Measurements from ENCODE around the gene CDKN3. TPM values are rescaled to one million over a fixed set of nuclear protein-coding genes. Genes with fewer than 3 reads are reported as not detected.
A peak's percentile ranks its signal among the peaks of the same experiment; 100 is the strongest.

CDKN3 gene
- total and polyA plus RNA-seq, 8 donors = 1.8 to 20.8 (median 6.2) TPM; not detected in 2

GRCh38 chr14:54381821-54382220 lies 15.0 kb upstream of the CDKN3 start:
- Histone ChIP-seq H3K27ac (no peak overlapping the region), H3K4me3 (no peak overlapping the region), H3K4me1 (no peaks in the 10 kb centered on the region), H3K36me3 (no peaks in the 10 kb centered on the region), H3K27me3 (peaks cover 0 to 13% (median 0%) of the 10 kb centered on the region in 3 donors), H3K9me3 (no peaks in the 10 kb centered on the region)
- intact Hi-C loops (cut with DNase I; ENCODE audit: low total_unique reads) = no loop called here
- TF ChIP-seq POLR2AphosphoS5 (IDR thresholded peaks at IDR 0.05) (no peak), CTCF (IDR thresholded peaks at IDR 0.05) (no peak), POLR2A (IDR thresholded peaks at IDR 0.05) (no peak), EP300 (IDR thresholded peaks at IDR 0.05) (no peak)
- DNase-seq = no peak

GRCh38 chr14:54383835-54384234 lies 13.0 kb upstream of the CDKN3 start:
- DNase-seq = no peak
- intact Hi-C loops (cut with DNase I; ENCODE audit: low total_unique reads) = no loop called here
- H3K4me3 ChIP-seq = no peak overlapping the region
- no peaks in the 10 kb centered on the region for H3K36me3 ChIP-seq
- TF ChIP-seq POLR2AphosphoS5 (IDR thresholded peaks at IDR 0.05) (no peak), CTCF (IDR thresholded peaks at IDR 0.05) (no peak), POLR2A (IDR thresholded peaks at IDR 0.05) (no peak), EP300 (IDR thresholded peaks at IDR 0.05) (no peak)
- H3K27me3 ChIP-seq = peaks cover 0 to 8% (median 0%) of the 10 kb centered on the region in 3 donors
- H3K9me3 ChIP-seq = no peaks in the 10 kb centered on the region
- 88 to 94% (median 91%) methylated on average over 4 of the region's 4 CpGs for WGBS, 5 donors
- H3K4me1 ChIP-seq = no peaks in the 10 kb centered on the region
- no peak overlapping the region for H3K27ac ChIP-seq

GRCh38 chr14:54385556-54385955 lies 11.3 kb upstream of the CDKN3 start:
- H3K4me3 ChIP-seq = no peak overlapping the region
- WGBS, 5 donors = 80 to 91% (median 87%) methylated on average over 4 of the region's 4 CpGs
- no peaks in the 10 kb centered on the region for H3K4me1 ChIP-seq
- no peak for TF ChIP-seq POLR2AphosphoS5 (IDR thresholded peaks at IDR 0.05)
- no peak for TF ChIP-seq POLR2A (IDR thresholded peaks at IDR 0.05)
- TF ChIP-seq CTCF (IDR thresholded peaks at IDR 0.05) = no peak
- no peak for TF ChIP-seq EP300 (IDR thresholded peaks at IDR 0.05)
- H3K27ac ChIP-seq = no peak overlapping the region
- no peaks in the 10 kb centered on the region for H3K36me3 ChIP-seq
- intact Hi-C loops (cut with DNase I; ENCODE audit: low total_unique reads) = no loop called here
- H3K27me3 ChIP-seq = peaks cover 0 to 8% (median 0%) of the 10 kb centered on the region in 3 donors
- DNase-seq = no peak
- no peaks in the 10 kb centered on the region for H3K9me3 ChIP-seq

- H3K36me3 ChIP-seq = no peaks in the 10 kb centered on the region
- peaks cover 0 to 16% (median 0%) of the 10 kb centered on the region in 3 donors for H3K27me3 ChIP-seq
- peak in 1 of 2 donors; percentile 44 for DNase-seq
- no peak overlapping the region for H3K4me3 ChIP-seq
- intact Hi-C loops (cut with DNase I; ENCODE audit: low total_unique reads) = no loop called here
- TF ChIP-seq CTCF (IDR thresholded peaks at IDR 0.05) (no peak), POLR2AphosphoS5 (IDR thresholded peaks at IDR 0.05) (no peak), EP300 (IDR thresholded peaks at IDR 0.05) (no peak), POLR2A (IDR thresholded peaks at IDR 0.05) (no peak)
- H3K4me1 ChIP-seq = no peaks in the 10 kb centered on the region
- no peaks in the 10 kb centered on the region for H3K9me3 ChIP-seq
- H3K27ac ChIP-seq = no peak overlapping the region
- 64 to 79% (median 68%) methylated on average over 5 of the region's 5 CpGs for WGBS, 5 donors
Measured at GRCh38 chr14:54387328-54387727, 9.5 kb upstream of the CDKN3 start.

Measured in stomach (tissue), 9 donors.